Left colon (tissue), 2 donors: ENCODE results near the gene GPC5. TPM values are rescaled to one million over a fixed set of nuclear protein-coding genes. Genes with fewer than 3 reads are reported as not detected.
"Not testable (repeated sequence)": the region's sequence is repeated elsewhere in the genome, so short reads cannot be mapped to it uniquely, and the experiment has no call there.

Source experiments
- ATAC-seq: fragments of 200-7000 bp; cut with Tn5 transposase; one replicate; pipeline ENCODE4 v1.9.1; 2020; ENCODE audit warnings: mild to moderate bottlenecking, moderate library complexity
- DNase-seq, 2 donors: peaks; one replicate each; pipeline ENCODE4 v3.0.0-alpha.2; 2020
- intact Hi-C, 2 donors: fragments of 100-400 bp; cut with DNase I in 1 of 2; cut with micrococcal nuclease in 1 of 2; formaldehyde crosslinking; loops; one replicate each; pipeline versions ENCODE4 v1.11.2 to v1.14.0; 2022; cut with DNase I, micrococcal nuclease
- total RNA-seq, 2 donors: library from RNA; stranded (reverse); fragmentation: NEBNext Ultra II Directional; extraction: Animal tissue kit (Norgen Biotek cat#: 25700); gene quantifications; one replicate each; pipeline ENCODE4 v1.2.1, GENCODE V29; 2021
- donor health status: DM: no; HTN: no; CAD: no.
- donor health status: DM: yes; HTN: yes; CAD: no.

GPC5 gene
- total RNA-seq, 2 donors from 2014 or later: 0.22 to 0.24 TPM

DNA sequence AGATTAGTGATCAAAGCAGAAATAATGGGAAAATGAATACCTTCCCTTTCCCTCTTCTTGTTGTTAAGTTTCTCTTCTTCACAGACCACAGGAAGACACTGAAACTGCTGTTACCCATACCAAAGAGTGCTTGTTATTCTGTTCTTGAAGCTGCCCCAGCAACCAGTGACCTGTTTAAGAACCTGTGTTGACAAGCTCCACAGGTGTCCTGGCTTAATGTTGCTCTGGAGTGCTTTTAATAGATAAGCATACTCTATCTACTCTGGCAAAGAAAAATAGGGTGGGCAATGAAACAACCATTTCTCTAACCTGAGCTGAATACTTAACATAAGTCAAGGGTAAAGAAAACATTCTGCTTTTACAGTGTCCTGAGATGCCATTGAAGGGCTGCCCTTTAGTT lies 1321.4 kb downstream of the GPC5 start:
- no peak for ATAC-seq
- no peak for DNase-seq
- intact Hi-C loops: no loop called here

DNA sequence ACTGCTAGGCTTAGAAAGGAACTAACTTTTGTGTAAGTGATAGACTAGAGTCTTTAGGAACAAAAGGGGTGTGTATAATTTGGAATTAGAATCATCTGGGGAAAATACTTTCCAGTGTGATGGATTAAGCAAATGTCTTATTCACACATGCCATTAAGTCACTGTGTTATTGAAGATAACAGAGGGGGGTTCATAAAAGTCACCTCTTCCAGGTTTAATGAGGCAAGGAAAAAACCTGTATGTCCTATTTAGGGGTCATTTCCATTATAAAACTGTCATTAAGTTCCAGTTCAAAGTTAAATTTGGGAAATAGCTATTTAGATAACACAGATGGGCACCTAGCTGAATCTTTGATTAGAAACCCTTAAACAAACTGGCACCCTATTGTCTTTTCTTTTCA lies 1323.2 kb downstream of the GPC5 start:
- intact Hi-C loops: no loop called here
- ATAC-seq: no peak
- no peak for DNase-seq

DNA sequence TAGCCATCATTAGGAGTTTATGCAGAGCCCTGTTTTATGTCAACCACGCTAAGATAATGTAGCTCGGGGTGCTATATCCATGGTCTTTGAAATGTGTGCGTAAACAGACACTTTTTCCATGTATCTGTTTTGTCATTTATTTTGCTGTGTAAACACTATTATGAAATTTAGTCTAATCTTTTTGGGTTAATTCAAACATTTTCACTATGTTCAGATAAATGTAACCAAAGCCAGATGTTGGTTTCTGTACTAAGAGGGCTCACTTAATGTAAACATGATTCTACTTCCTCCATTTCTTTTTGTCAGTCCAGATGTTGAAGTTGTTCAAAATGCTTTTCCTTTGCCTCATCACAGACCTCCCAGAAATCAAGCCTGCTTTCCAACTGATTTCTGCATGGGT lies 1328.7 kb downstream of the GPC5 start:
- no peak for ATAC-seq
- intact Hi-C loops: no loop called here
- no peak for DNase-seq

DNA sequence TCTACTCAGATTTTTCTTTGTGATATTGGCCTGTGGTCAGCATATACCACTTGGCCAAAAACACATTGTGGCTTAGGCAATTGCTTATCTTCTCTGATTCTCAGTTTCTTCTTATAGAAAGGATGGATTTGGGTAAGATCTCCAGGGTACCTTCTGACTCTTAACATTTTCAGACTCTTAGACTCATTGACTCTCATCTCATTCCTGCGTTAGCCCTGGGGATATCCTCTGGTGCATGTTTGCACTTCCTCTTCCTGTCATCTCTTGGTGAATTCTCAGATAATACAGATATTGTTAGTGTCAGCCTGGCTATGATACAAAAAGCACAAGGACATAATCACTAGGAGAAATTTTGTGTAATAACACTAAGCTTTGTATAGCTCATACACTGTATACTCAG lies 1335.6 kb downstream of the GPC5 start:
- no peak for DNase-seq
- no peak for ATAC-seq
- intact Hi-C loops: no loop called here

DNA sequence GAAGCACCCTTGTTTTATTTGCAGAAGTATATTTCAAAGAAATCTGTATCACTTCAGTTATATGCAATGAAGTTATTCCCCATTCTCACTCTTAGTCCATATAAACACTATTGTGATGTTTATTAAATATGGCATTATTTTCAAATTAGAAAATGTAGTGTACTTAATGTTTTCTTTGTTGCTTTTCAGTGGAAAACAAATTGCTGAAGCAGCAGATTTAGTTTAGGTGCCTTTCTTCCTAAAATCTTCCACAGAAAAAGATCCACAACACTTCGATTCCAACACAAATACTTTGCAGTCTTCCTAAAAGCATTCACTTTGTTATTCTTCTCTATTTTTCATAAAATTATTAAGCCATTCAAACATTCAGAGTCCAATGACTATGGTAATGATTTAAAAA lies 1336.1 kb downstream of the GPC5 start:
- DNase-seq: no peak
- intact Hi-C loops: no loop called here
- ATAC-seq: no peak

DNA sequence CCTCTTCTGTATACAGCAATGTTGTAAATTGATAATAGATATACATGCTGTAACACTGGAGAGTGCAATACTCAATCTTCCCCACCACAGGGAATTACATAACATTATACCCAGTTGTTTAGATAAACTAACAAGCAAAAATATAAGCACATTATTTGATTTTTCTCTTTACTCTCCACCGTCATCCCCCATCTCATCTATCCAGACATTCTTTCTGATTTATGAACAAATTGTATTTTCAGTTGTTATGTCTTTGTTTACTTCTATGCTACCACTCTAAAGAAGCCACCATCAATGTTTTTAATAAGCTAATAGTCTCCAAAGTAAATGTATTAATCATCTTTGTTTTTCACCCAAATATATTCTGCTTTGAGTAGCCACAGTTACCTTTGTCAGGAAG lies 1337.5 kb downstream of the GPC5 start:
- ATAC-seq: no peak

DNA sequence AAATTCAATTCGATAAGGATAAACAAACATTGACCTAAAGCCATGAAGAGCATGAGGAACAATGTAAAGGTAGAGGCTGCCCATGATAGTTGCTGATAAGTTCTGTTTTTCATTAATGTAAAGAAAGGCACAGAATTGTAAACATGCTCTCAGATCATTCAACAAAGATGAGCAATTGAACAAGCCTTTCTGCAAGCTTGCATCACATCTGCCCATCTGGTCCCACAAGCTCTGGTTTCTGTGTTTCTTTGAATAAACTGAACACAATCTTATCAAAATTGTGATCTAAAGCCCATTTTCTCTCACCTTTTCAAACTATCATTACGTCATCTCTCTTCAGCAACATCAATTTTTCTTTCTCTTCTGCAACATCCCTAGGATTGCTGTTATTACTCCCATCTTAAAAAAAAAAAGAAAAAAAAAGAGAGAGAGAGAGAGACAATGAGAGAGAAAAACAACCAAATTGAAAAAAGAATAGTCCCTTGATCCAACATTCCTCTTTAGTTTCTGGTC lies 1340.9 kb downstream of the GPC5 start:
- intact Hi-C loops: no loop called here
- no peak for DNase-seq
- ATAC-seq: no peak

More for the DNA sequence above, 1337.5 kb downstream of the GPC5 start:
- intact Hi-C loops: no loop called here
- no peak for DNase-seq

DNA sequence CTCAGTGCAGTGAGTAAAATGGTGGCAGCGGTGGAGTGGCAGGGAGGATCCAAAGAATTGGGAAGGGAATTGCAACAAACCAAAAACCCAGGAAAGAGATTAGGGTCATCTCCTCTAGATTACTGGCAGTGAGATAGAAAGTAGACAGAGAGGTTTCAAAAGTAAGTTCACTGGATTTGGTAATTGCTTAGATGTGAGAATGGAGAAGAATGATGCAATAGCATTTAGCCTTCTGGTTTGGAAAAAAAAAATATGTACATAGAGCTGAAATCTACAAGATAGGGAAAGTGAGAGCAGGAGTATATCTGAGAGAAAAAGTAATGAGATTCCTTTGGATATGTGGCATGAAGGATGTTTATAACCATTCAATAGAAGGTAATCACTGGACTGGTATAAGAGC lies 1345.6 kb downstream of the GPC5 start:
- no peak for ATAC-seq
- DNase-seq: no peak
- intact Hi-C loops: no loop called here

DNA sequence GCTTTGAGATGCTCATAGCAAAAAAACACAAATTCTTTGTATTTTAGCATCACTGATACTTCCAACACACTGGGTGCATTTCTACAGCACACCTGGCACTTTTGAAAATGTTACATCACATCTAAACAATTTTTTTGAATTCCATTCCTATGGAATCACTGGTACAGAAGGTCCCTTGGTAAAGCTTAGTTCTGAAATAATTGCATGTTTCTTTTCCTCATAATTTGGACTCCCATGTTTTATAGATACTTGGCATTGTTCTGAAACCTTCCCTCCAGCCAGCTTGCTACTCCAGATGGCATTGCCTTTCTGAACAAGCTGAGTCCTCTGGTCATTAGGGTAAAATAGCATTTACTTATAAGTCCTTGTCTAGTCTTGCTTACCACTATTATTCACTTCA lies 1346.8 kb downstream of the GPC5 start:
- ATAC-seq (no peak), DNase-seq (no peak)
- intact Hi-C loops: no loop called here

DNA sequence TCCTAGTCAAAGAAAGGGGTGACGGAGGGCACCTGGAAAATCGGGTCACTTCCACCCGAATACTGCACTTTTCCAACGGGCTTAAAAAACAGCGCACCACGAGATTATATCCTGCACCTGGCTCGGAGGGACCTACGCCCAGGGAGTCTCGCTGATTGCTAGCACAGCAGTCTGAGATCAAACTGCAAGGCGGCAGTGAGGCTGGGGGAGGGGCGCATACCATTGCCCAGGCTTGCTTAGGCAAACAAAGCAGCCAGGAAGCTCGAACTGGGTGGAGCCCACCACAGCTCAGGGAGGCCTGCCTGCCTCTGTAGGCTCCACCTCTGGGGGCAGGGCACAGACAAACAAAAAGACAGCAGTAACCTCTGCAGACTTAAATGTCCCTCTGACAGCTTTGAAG lies 1354.3 kb downstream of the GPC5 start:
- intact Hi-C loops: not testable (repeated sequence)

DNA sequence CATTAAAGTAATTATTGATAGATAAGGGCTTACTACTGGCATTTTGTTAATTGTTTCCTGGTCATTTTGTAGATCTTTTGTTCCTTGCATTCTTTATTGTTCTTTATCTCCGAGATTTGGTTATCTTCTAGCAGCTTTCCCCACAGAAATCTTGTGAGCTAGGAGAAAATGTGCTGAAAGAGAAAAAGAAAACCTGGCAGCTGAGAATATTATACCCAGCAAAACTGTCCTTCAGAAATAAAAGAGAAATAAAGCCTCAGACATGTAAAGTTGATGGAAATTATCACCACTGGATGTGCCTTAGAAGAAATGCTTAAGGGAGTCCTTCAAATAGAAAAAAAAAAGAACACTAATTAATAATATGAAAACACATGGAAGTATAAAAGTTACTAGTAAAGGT lies 1363.3 kb downstream of the GPC5 start:
- DNase-seq (no peak), ATAC-seq (no peak)
- intact Hi-C loops: no loop called here

More for the DNA sequence above, 1354.3 kb downstream of the GPC5 start:
- DNase-seq, ATAC-seq: not testable (repeated sequence)

DNA sequence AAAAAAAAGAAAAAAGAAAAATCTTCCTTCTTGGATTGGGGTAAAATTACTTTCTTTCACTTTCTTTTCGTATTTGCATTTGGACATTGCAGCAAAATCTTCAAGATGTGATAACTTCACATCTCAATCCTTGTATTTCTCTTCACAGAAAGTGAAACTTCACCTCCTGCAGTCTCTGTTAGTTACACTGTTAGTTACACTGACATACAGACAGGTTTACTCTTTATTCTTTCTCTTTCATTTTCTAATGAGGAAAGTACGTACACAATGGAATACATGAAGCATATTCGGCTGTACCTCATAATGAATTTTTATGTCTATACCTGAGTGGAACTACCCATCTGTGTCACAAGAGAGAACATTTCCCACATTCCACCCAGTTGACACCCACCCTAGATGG lies 1369.0 kb downstream of the GPC5 start:
- DNase-seq: no peak
- intact Hi-C loops: no loop called here
- ATAC-seq: no peak

DNA sequence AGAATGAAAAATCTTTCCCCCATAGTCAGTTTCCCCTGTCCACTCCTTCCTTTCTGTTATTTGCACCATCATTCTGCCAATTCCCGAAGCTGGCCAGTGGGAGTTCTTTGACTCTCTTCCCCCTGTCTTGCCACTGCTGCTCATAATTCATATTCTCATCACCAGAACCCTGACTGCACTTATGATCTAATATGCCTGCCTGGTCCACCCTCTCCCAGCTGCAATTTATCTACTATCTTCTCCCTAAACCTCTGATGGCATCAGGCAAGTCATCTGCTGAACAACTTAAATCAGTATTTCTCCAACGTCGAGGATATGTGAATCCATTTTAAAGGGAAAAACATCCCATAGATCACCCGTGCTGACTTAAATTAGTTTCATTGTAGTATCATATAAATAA lies 1370.2 kb downstream of the GPC5 start:
- intact Hi-C loops: no loop called here
- no peak for DNase-seq
- ATAC-seq: no peak

DNA sequence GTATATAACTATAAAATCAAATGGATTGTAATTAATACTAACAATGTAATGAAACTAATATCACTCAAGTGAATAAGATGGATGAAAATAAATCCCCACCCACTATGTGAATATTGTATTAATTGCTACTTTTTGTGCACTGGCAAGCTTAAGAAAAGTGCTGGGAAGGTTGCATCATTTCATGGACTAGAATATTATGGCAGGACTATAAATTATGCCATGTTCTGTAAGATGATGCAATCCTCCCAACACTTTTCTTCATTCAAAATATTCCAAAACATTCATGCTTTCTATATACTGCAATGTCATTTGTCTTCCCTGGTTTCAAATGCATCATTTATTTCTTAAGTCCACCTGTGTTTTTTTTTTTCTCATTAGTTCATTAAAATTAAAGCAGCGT lies 1370.6 kb downstream of the GPC5 start:
- intact Hi-C loops: no loop called here
- no peak for DNase-seq
- no peak for ATAC-seq

DNA sequence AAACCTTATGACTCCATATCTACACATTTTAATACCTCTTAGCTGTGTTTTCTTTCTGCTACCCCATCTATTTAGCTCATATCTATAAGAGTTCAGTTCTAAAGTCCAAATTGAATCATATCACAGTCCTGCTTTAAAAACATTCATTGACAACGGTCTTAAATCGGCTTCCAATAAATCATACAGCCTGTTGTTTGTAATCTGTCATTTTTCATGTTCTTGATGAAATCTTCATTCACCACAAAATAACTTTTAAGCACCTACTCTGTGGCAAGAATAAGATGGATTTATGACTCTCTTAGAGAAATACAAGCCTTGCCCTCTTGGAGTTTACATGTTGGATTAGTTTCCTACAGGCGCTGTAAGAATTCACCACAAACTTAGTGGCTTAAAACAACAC lies 1377.2 kb downstream of the GPC5 start:
- ATAC-seq (no peak), DNase-seq (no peak)
- intact Hi-C loops: no loop called here

DNA sequence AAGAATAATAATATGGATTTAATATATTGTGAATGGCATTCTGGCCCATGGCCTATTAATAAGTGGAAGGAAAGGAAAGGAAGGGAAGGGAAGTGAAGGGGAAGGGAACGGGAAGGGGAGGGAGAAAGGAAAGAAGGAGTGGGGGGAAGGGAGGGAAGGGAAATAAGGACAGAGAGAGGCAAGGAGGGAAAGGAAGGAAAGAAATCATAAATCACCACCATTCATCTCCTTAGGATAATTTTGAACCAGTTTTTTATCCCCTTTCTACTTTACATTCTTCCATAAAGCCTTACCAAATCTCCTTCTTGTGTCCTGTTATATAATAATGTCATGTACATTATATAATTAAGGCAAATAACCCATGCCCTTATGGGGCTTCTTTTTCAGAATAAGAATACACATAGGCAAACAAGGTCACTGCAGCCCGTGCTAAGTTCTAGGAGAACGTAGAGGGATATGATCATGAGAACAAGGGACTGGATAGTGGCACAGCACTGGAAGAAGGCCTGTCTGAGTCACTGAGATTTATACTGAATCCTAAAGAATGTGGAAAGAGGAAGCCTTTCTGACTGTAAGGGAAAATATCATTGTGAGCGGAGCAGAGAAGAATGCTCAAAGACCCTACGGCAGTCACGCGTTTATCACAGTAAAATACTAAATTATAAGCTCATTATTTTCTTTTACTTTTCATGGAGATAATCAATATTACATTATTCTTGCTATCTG lies 1383.7 kb downstream of the GPC5 start:
- DNase-seq (no peak), ATAC-seq (no peak)
- intact Hi-C loops: no loop called here

DNA sequence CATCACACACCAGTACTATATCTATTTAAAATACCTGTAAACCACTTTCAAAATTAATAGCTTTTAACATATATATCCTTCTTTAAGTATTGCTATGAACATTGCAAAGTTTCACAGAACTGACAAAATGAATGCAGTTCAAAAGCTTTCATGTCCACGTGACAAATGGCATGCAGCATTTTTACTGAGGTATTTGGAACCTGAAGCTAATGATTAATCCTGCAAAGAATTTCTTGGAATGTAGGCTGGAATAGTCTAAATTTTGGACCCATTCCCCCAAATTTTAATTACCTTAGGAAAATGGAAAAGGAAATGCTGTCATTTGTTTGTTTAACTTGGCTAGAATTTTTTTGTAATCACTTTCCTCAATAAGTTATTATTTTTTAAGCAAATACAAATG lies 1404.4 kb downstream of the GPC5 start:
- intact Hi-C loops: no loop called here
- ATAC-seq (no peak), DNase-seq (no peak)

DNA sequence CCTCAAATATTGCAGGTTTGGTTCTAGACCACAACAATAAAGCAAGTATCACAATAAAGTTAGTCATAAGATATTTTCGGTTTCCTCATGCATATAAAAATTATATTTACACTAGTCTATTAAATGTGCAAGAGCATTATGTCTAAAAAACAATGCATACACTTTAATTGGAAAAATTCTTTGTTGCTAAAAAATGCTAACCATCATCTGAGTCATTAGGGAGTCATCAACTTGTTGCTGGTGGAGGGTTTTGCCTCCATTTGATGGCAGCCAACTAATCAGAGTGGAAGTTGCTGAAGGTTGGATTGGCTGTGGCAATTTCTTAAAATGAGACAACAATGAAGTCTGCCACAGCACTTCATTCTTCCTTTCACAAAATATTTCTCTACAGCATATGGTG lies 1405.9 kb downstream of the GPC5 start:
- DNase-seq: no peak
- intact Hi-C loops: no loop called here
- ATAC-seq: no peak

DNA sequence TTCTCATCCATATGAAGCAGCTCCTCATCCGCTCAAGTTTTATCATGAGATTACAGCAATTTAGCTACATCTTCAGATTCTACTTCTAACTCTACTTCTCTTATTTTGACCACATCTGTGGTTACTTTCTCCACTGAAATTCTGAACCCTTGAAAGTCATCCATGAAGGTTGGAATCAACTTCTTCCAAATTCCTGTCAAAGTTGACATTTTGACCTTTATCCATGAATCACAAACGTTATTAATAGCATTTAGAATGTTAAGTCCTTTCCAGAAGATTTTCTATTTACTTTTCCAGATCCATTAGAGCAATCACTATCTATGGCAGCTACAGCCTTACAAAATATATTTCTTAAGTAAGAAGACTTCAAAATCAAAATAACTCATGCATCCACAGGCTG lies 1406.5 kb downstream of the GPC5 start:
- DNase-seq: no peak
- ATAC-seq: no peak
- intact Hi-C loops: no loop called here

DNA sequence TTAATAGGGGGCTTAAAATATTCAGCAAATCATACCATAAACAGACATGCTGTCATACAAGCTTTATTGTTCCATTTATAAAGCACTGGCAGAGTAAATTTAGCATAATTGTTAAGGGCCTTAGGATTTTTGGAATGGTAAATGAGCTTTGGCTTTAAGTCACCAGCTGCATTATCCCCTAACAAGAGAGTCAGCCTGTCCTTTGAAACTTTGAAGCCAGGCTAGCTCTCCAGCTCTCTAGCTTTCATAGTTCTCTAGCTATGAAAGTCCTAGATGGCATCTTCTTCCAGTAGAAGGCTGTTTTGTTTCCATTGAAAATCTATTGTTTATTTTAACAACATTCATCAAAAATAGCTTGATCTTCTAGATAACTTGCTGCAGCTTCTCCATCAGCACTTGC lies 1407.3 kb downstream of the GPC5 start:
- ATAC-seq (no peak), DNase-seq (no peak)
- intact Hi-C loops: no loop called here

DNA sequence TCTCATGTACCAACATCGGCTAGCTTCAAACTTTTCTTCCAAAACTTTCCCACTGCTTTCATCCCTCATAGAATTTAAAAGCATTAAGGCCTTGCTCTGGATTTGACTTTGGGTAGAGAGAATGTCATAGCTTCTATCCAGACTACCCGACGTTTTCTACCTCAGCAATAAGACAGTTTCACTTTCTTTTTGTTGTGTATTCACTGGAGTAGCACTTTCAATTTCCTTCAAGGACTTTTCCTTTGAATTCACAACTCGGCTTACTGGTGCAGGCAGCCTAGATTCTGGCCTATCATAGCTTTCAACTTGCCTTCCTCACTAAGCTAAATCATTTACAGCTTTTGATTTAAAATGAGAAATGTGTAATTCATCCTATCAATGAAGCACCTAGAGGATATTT lies 1407.8 kb downstream of the GPC5 start:
- ATAC-seq (peak; percentile 79), DNase-seq (no peak)
- intact Hi-C loops: no loop called here
